SK-N-MC (cell line): ENCODE results near the gene TICAM2.

Experiments used
- EZH2 ChIP-seq: fragments of 200-600 bp; sonication (generic); IDR thresholded peaks from one replicate; pipeline ENCODE4 v1.6.1; 2017; ENCODE audit warnings: antibody characterized with exemption
- FOXP2 ChIP-seq: optimal IDR thresholded peaks from 2 replicates; pipeline ENCODE3; 2011; ENCODE audit warnings: mild to moderate bottlenecking, moderate library complexity; ENCODE audit not compliant: insufficient read depth; ENCODE audit errors: extremely low read length, control extremely low read depth
- POLR2AphosphoS5 ChIP-seq: IDR thresholded peaks from 2 replicates; pipeline ENCODE4 v1.6.1; 2012; ENCODE audit warnings: mild to moderate bottlenecking, low read depth, low read length, borderline replicate concordance

- no peak for TF ChIP-seq EZH2
- TF ChIP-seq POLR2AphosphoS5, result no peak
- no peak for TF ChIP-seq FOXP2
These were observed 25.1 kb upstream of the TICAM2 start for GRCh38 chr5:115627295-115627865.
